ENCODE data around the gene ITGAL.

- TF ChIP-seq ATF3 (IDR thresholded peaks at IDR 0.05; ENCODE audit: insufficient read depth, low read depth, low read length) (no peak), CTCF (IDR thresholded peaks at IDR 0.05; ENCODE audit: control extremely low read depth in 1 of 3, insufficient read depth in 1 of 3, low read depth in 1 of 3, low read length in 3 of 3) (no peak), SP2 (IDR thresholded peaks at IDR 0.05; ENCODE audit: low read length) (no peak), CHD1 (IDR thresholded peaks at IDR 0.05; ENCODE audit: low read depth, low read length) (no peak), POLR2A (IDR thresholded peaks at IDR 0.05; ENCODE audit: control extremely low read depth in 1 of 2, low read depth in 2 of 2, low read length in 2 of 2) (no peak)
Observed at GRCh38 chr16:30570636-30571444, 98.3 kb downstream of the ITGAL start.
